GM06990 (cell line): ENCODE results near the gene RGN.
"Not testable (repeated sequence)": the region's sequence is repeated elsewhere in the genome, so short reads cannot be mapped to it uniquely, and the experiment has no call there.

Experiments
- DNase-seq: peaks from one replicate; pipeline ENCODE4 v3.0.0-alpha.2; 2011; ENCODE audit not compliant: insufficient read length; ENCODE audit errors: extremely low read depth
- H3K27me3 ChIP-seq: replicated peaks from 2 replicates; pipeline ENCODE4 v1.6.0; 2011; ENCODE audit warnings: low read length; ENCODE audit not compliant: control insufficient read depth, insufficient read depth
- H3K36me3 ChIP-seq: 2 replicates; pipeline ENCODE4 v1.5.1; 2011; ENCODE audit warnings: low read length; ENCODE audit not compliant: control insufficient read depth, insufficient read depth
- H3K4me3 ChIP-seq: replicated peaks from 2 replicates; pipeline ENCODE4 v1.5.1; 2011; ENCODE audit warnings: low read depth, mild to moderate bottlenecking, control low read depth, low read length
- CTCF ChIP-seq: IDR thresholded peaks from 2 replicates; pipeline ENCODE4 v1.5.1; 2011; ENCODE audit warnings: low read length, control low read depth, mild to moderate bottlenecking, inconsistent platforms; ENCODE audit not compliant: insufficient read depth, poor library complexity, severe bottlenecking

The RGN gene

GRCh38 chrX:47091149-47091775, 13.0 kb downstream of the RGN start:
- no peak for DNase-seq
- Histone ChIP-seq H3K27me3 (no peaks in the 10 kb centered on the region), H3K4me3 (no peak overlapping the region), H3K36me3 (no peaks in the 10 kb centered on the region)
- TF ChIP-seq CTCF: no peak

GRCh38 chrX:47093248-47093647, 15.0 kb downstream of the RGN start:
- Histone ChIP-seq H3K36me3 (no peaks in the 10 kb centered on the region), H3K27me3 (no peaks in the 10 kb centered on the region), H3K4me3 (no peak overlapping the region)
- TF ChIP-seq CTCF: peak; percentile 43
- DNase-seq: no peak

- H3K4me3 ChIP-seq: no peak overlapping the region
- no peaks in the 10 kb centered on the region for H3K27me3 ChIP-seq
- no peaks in the 10 kb centered on the region for H3K36me3 ChIP-seq
- TF ChIP-seq CTCF: no peak
- DNase-seq: no peak
These were observed 15.6 kb downstream of the RGN start for GRCh38 chrX:47093860-47094259.

GRCh38 chrX:47097018-47097417, 18.8 kb downstream of the RGN start:
- H3K4me3 ChIP-seq: no peak overlapping the region
- no peak for TF ChIP-seq CTCF
- H3K36me3 ChIP-seq: no peaks in the 10 kb centered on the region
- DNase-seq: no peak
- H3K27me3 ChIP-seq: no peaks in the 10 kb centered on the region

- TF ChIP-seq CTCF: no peak
- Histone ChIP-seq H3K4me3 (no peak overlapping the region), H3K27me3 (no peaks in the 10 kb centered on the region), H3K36me3 (no peaks in the 10 kb centered on the region)
- no peak for DNase-seq
These were observed 20.3 kb downstream of the RGN start for GRCh38 chrX:47098338-47099094.

- no peak for TF ChIP-seq CTCF
- DNase-seq: no peak
- H3K4me3 ChIP-seq: no peak overlapping the region
- no peaks in the 10 kb centered on the region for H3K27me3 ChIP-seq
- H3K36me3 ChIP-seq: no peaks in the 10 kb centered on the region
These were observed 23.0 kb downstream of the RGN start for GRCh38 chrX:47101206-47101605.

- H3K27me3 ChIP-seq, H3K36me3 ChIP-seq, DNase-seq, H3K4me3 ChIP-seq: not testable (repeated sequence)
These were observed 32.8 kb downstream of the RGN start for GRCh38 chrX:47110936-47111615.
